ENCODE data around the gene ARID1B. TPM values are rescaled to one million over a fixed set of nuclear protein-coding genes. Genes with fewer than 3 reads are reported as not detected.

ARID1B gene
- total and polyA plus RNA-seq, 2 of the 4 experiments (the other 2 are of a cell fraction), result 14.5 to 20.1 TPM

DNA sequence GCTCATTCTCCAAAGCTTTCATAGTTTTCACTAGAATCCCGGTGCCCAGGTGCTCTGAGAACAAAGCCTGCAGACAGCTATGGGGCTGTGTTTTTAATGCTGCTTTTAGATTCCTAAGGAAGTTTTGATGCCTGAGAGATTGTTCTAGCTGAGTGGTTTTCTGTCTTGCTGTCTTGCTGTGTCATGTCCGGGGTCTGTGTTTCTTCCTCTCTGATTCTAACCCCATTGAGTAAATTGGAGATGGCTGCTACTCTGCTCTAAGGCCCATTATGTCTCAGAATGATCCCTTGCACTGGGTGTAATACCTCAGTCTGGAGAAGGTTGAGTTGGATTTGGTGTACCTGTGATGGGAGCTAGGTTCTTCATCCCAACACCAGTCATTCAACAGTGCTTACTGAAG lies 63.4 kb downstream of the ARID1B start:
- DNase-seq, result no peak
- Histone ChIP-seq H3K9me1 (ENCODE audit: insufficient read depth, low read length) (peaks cover 33% of the 10 kb centered on the region), H3K23ac (ENCODE audit: low read depth, low read length) (peak overlapping the region; percentile 29; the same call in 1 of the 2 replicates), H2AK9ac (replicated peaks; ENCODE audit: low read depth, low read length, poor library complexity) (no peak overlapping the region), H3K79me1 (ENCODE audit: low read depth in 1 of 2, low read length in 2 of 2) (peaks cover 40 to 81% of the 10 kb centered on the region in 2 experiments), H4K20me1 (ENCODE audit: insufficient read depth, low read length) (peaks cover 62% of the 10 kb centered on the region), H3K18ac (ENCODE audit: low read depth, low read length) (no peak overlapping the region), H4K91ac (ENCODE audit: insufficient read depth, low read depth, low read length) (no peak overlapping the region), H3K4me3 (ENCODE audit: insufficient read depth, low read depth, low read length) (no peak overlapping the region), H3K4me1 (ENCODE audit: control insufficient read depth, insufficient read depth, low read length) (peaks cover 17% of the 10 kb centered on the region), H2BK5ac (ENCODE audit: low read depth, low read length, poor library complexity, severe bottlenecking) (no peak overlapping the region), H2BK15ac (ENCODE audit: low read depth, low read length) (no peak overlapping the region), H3K9me3 (ENCODE audit: control insufficient read depth, insufficient read depth, low read length) (no peaks in the 10 kb centered on the region), H3K14ac (replicated peaks; ENCODE audit: low read depth, low read length) (no peak overlapping the region; the same call in 1 of the 2 replicates), H3K4ac (ENCODE audit: low read depth, low read length) (0 out of 2 replicates have a peak overlapping the region, but pooled peaks have one; percentile 3), H2AK5ac (ENCODE audit: low read depth, low read length) (no peak overlapping the region), H2BK20ac (ENCODE audit: low read depth, low read length) (no peak overlapping the region), H3K27me3 (ENCODE audit: control insufficient read depth, insufficient read depth, low read length) (no peaks in the 10 kb centered on the region), H4K5ac (ENCODE audit: low read depth, low read length) (no peak overlapping the region), H3K4me2 (ENCODE audit: low read depth, low read length) (no peak overlapping the region), H2BK120ac (ENCODE audit: low read depth, low read length) (no peak overlapping the region), H2AFZ (replicated peaks; ENCODE audit: low read length, poor library complexity) (no peak overlapping the region), H4K8ac (ENCODE audit: low read depth in 2 of 2, low read length in 2 of 2) (no peak overlapping the region), H3K56ac (ENCODE audit: extremely low read depth, insufficient read depth, low read length) (no peak overlapping the region), H3K9ac (ENCODE audit: low read depth, low read length) (no peak overlapping the region), H3K36me3 (ENCODE audit: control insufficient read depth, insufficient read depth, low read length) (peaks cover 6% of the 10 kb centered on the region), H3K27ac (ENCODE audit: insufficient read depth, low read length) (no peak overlapping the region)
- TF ChIP-seq SMC3 (IDR thresholded peaks at IDR 0.05; ENCODE audit: low read depth, low read length) (no peak), POLR2A (IDR thresholded peaks at IDR 0.05; ENCODE audit: low read depth, low read length) (no peak), CHD1 (IDR thresholded peaks at IDR 0.05; ENCODE audit: low read depth, low read length) (no peak), BHLHE40 (IDR thresholded peaks at IDR 0.05; ENCODE audit: low read depth, low read length) (no peak), MAZ (IDR thresholded peaks at IDR 0.05; ENCODE audit: borderline replicate concordance, low read depth, low read length) (no peak), NFE2L2 (IDR thresholded peaks at IDR 0.05; ENCODE audit: low read depth, low read length) (no peak), FOS (IDR thresholded peaks at IDR 0.05; ENCODE audit: low read depth, low read length) (no peak), MAFK (IDR thresholded peaks at IDR 0.05; ENCODE audit: low read depth, low read length) (no peak), RCOR1 (IDR thresholded peaks at IDR 0.05; ENCODE audit: insufficient replicate concordance, low read length) (no peak), RAD21 (IDR thresholded peaks at IDR 0.05; ENCODE audit: low read length) (no peak)
- TF ChIP-seq, protein P1, sequence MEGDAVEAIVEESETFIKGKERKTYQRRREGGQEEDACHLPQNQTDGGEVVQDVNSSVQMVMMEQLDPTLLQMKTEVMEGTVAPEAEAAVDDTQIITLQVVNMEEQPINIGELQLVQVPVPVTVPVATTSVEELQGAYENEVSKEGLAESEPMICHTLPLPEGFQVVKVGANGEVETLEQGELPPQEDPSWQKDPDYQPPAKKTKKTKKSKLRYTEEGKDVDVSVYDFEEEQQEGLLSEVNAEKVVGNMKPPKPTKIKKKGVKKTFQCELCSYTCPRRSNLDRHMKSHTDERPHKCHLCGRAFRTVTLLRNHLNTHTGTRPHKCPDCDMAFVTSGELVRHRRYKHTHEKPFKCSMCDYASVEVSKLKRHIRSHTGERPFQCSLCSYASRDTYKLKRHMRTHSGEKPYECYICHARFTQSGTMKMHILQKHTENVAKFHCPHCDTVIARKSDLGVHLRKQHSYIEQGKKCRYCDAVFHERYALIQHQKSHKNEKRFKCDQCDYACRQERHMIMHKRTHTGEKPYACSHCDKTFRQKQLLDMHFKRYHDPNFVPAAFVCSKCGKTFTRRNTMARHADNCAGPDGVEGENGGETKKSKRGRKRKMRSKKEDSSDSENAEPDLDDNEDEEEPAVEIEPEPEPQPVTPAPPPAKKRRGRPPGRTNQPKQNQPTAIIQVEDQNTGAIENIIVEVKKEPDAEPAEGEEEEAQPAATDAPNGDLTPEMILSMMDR (conservative IDR thresholded peaks at IDR 0.05; ENCODE audit: low read depth, low read length), result no peak
- no CpG with 5 or more reads among the region's 2 CpGs for WGBS, 2 experiments (ENCODE audit: extremely low coverage in 2 of 2, insufficient read length in 1 of 2)
- no peak for ATAC-seq (ENCODE audit: low read depth)
- BruUV-seq (replicated peaks), result no TSS peak
- dilution Hi-C loops (cut with HindIII; ENCODE audit: low sequenced_read_pairs, unreplicated experiment) (no loop called here), intact Hi-C loops (cut with micrococcal nuclease) (no loop called here), in situ Hi-C loops (cut with MboI; ENCODE audit: low sequenced_read_pairs) (no loop called here)
- ChIA-PET POLR2A (ENCODE audit: unreplicated experiment) (interaction anchor here (0.5 kb wide), 1 partner anchor 68 kb away, joined by 17 read pairs; no protein-coding TSS in a partner anchor), CTCF (interaction anchor here (1.0 kb wide), 1 partner anchor 52 kb away, joined by 3 read pairs; no protein-coding TSS in a partner anchor)

Measured in IMR-90 (cell line).